Measurements from ENCODE around the gene PCDHGC4. TPM values are rescaled to one million over a fixed set of nuclear protein-coding genes. Genes with fewer than 3 reads are reported as not detected.

Gene PCDHGC4
- total RNA-seq, 1 donor from 2014 or later, result 5.8 TPM

DNA sequence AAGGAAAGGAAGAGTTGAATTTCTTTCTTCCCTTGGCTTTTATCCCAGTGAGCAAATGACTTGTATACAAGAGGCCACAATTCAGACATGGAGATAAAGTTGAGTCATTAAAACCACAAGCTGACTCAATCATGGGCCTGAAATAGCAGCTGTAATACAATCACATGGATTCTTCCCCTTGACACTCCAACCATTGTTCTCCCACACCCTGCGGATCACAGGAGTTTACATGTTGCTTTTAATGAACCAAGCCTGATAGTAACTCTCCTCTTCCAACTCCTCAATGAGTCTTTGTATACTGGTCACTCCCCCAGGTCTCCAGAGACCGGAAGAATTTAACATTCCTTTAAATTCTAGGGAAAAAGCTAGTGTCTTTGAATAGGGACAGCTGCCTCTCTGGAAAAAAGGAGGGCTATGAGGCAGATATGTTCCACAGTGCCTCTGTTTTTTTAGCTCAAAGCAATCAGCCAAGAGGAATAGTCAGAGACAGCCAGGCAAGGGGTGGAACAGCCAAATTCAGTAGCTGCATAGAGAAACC lies 36.5 kb downstream of the PCDHGC4 start:
- intact Hi-C loops (cut with DNase I), result loop anchor here (5.0 to 10.0 kb wide), 2 partner anchors 89 to 197 kb away; partner anchors contain the start of genes PCDHGA12 and TAF7
- DNase-seq (ENCODE audit: low spot score), result no peak

DNA sequence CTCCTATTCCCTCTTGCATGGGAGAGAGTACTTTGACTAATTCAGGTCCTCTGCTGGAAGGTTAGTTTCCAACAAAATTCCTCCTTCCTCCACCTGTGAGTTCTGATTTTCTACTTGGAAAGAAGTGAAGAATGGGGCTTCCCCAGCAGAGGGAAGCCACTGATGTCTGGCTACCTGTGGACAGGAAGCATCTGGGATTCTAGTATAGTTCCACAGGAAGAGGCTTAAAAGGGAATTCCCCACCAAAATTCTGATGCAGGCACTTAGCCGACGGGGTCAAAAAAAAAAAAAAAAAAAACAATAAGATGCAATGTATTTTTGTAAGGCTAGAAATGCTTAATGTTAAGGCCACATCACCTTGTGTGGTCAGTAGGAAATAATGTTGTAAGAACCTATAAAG lies 37.5 kb downstream of the PCDHGC4 start:
- intact Hi-C loops (cut with DNase I), result loop anchor here (5.0 to 10.0 kb wide), 2 partner anchors 90 to 198 kb away; partner anchors contain the start of genes PCDHGA12 and TAF7
- no peak for DNase-seq (ENCODE audit: low spot score)

DNA sequence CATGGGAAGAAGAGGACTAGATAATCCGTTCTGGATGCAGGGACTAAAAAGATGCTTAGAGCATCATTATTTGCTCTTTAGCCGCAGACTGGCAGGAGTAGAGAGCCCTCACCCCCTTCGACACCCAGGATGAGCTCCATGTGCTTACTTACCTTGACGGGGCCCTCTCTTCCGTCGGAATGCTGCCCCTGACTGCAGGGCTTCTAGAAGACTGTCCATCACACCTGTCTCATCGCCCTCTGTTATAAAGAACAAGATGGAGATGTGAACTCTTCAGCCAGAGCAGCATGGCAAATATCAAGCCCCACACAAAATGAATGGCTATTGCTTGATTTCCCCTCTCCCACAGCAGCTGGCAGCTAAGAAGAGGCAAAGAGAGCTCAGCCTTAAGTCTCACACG lies 39.2 kb downstream of the PCDHGC4 start:
- intact Hi-C loops (cut with DNase I), result loop anchor here (1.0 to 10.0 kb wide), 6 partner anchors 11 to 199 kb away; partner anchors contain the start of genes PCDHGA12, PCDHGB7 and TAF7
- DNase-seq (ENCODE audit: low spot score), result no peak

DNA sequence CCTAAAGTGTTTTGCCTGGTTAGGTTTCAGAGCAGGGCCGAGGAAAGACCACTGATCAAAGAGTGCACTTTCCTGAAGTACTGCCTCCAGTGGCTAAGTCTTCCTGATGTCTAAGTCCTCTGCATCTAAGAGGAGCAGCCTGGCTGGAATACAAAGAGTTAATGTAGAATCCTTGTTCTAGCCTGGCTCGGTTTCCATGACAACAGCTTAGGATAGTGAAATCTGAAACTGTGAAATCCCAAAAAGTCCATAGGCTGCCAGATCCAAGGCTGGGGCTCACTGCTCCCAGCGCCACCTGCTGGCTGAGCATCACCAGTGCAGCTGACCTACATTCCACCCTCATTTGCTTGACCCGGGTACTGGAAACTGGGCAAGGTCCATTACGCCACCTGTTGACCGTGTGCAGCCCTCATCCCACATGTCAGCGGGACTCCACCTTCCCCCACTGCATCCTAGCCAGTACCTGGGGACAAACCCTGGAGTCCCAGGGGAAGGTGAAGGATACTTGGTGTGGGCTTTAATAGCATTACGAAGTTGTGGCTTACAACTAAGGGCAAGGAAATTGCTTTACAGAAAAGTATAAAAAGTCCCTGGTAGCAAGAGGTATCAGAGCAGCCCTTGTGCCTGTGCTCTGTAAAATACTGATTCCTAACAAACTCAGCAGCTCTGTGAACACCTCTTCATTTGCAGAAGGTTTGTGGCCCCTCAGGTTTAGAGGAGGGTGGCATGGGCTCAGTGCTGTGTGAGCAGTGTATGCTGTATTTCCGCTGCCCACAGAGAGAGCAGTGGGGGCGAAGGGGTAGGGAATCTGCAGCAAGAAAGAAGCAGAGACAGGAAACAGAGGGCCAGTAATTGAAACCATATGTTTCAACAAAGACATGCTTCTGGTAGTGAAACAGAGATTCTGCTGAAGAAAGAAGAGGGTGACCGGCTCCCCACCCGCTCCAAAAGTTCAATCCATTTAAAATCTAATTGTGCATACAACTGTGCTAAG lies 40.1 kb downstream of the PCDHGC4 start:
- DNase-seq (ENCODE audit: low spot score), result peak; percentile 90
- intact Hi-C loops (cut with DNase I), result loop anchor here (1.0 to 10.0 kb wide), 6 partner anchors 12 to 200 kb away; partner anchors contain the start of genes PCDHGA12, PCDHGB7 and TAF7

DNA sequence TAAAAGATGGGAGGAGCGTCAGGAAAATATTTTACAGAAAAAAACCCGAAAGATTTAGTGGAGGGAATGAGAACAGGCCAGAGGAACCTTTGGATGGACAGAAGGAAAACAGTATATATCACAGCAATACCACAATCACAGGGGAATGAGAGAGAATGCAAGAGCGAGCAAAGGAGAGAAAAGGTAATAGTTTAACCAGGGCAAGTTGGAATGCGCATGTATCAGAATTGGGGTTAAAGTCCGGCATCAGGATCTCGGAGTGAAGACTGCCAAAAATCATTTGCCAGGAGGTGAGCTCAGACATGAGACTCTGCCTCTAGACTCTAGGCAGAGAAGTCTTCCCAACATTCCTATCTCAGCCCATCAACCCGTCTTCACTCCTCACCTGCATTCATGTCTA lies 40.8 kb downstream of the PCDHGC4 start:
- intact Hi-C loops (cut with DNase I), result loop anchor here (2.0 to 10.0 kb wide), 2 partner anchors 109 to 201 kb away; partner anchors contain the start of genes PCDHGB7 and TAF7

DNA sequence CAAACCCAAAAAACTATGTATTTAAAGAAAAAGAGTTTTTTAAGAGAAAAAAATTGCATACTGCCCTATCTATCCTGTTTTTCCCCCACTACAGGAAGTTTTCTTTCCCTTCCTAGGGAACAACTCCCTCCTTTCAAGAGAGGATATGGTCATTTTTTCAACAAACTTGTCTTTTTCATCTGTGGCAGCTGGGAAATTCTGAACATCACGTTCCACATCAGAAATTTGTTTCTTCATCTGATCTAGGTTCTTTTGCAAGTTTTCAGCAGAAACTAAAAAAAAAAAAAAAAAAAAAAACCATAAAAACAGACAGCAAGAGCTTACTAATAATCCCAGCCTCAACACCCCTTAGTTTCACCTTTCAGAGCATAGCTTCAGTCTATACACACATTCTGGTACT lies 42.6 kb downstream of the PCDHGC4 start:
- DNase-seq (ENCODE audit: low spot score), result no peak
- intact Hi-C loops (cut with DNase I), result loop anchor here (10.0 kb wide), 1 partner anchor 203 kb away; the partner anchor contains the start of gene TAF7

More for the DNA sequence above, 40.8 kb downstream of the PCDHGC4 start:
- no peak for DNase-seq (ENCODE audit: low spot score)

DNA sequence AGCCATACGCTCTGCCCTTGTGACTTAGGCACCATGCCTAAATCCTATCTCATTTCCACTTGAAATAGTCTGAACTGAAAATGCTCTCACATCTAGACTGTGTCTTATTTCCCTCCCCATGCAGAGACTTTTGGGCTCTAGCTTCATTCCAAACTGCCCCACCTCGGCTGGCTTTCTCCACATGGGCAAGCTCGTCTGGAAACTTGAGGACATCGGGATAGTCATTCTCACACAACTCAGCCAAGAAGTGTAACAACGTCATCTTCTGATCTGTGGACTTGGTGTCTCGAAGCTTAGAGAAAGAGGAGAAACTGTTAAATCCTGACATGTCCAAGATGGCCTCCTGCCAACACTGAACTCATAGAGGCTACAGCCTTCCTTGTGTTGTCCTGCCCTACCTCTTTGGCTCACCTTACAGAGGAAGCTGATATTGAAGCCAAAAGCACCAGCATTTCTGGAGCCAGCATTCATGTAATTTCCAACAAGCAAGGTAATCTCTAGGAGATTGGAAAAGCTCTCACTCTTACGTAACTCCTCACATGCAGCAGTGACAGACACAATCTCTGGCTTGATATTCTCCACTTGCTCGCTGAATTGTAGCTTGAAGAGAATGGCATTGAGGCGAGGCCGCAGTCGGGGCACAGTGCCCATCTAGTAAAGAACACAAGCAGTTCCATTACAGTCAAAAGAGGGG lies 43.6 kb downstream of the PCDHGC4 start:
- intact Hi-C loops (cut with DNase I), result loop anchor here (10.0 kb wide), 1 partner anchor 204 kb away; the partner anchor contains the start of gene TAF7

DNA sequence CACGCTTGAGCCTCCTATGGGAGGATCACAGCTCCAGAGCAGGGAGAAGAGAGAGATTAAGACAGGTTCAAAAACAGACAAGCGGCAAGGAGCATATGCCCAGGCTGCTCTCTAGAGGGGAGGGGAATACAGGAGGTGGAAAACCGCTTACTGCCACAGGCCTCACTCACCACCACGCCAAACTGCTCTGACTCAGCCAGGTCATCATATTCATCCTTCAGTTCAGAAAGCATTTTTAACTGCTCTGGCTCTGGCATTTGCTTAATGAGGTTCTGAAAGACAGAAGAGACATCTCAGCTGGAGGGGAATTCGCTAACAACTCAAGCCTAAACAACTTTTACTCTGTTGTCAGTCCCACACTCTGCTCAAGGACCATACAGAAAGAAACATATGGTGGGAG lies 44.2 kb downstream of the PCDHGC4 start:
- intact Hi-C loops (cut with DNase I), result loop anchor here (10.0 kb wide), 1 partner anchor 204 kb away; the partner anchor contains the start of gene TAF7
- no peak for DNase-seq (ENCODE audit: low spot score)

More for the DNA sequence above, 43.6 kb downstream of the PCDHGC4 start:
- no peak for DNase-seq (ENCODE audit: low spot score)

DNA sequence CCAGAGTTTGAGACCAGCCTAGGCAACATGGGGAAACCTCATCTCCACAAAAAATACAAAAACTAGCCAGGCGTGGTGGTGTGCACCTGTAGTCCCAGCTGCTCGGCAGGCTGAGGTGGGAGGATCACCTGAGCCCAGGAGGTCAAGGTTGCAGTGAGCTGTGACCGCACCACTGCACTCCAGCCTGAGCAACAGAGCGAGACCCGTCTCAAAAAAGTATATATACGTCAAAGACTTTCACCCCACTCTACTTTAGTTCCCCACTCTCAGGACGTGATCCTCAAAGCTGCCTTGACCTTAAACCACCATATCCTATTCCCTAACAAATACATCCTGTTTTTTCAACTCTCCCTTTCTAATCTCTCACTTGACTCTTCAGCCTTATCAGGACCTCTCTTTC lies 45.0 kb downstream of the PCDHGC4 start:
- DNase-seq (ENCODE audit: low spot score), result no peak
- intact Hi-C loops (cut with DNase I), result loop anchor here (10.0 kb wide), 1 partner anchor 205 kb away; the partner anchor contains the start of gene TAF7

DNA sequence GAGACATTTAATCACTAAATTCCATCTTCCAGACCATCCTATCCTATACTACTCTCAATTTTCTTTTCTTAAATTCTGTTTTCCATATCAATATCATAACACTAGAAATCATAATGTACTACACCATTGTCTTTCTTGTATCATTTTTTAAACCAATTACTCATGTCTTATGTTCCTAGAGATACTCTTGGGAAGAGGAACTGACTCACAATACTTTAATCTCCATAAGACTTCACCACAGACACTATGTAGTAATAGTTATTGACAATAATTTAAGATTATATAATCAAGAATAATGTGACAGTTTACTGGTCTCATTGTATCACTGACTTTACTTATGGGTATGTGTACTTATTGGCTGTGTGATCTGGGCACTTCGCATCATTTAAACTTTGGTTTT lies 47.9 kb downstream of the PCDHGC4 start:
- no peak for DNase-seq (ENCODE audit: low spot score)
- intact Hi-C loops (cut with DNase I), result no loop called here

DNA sequence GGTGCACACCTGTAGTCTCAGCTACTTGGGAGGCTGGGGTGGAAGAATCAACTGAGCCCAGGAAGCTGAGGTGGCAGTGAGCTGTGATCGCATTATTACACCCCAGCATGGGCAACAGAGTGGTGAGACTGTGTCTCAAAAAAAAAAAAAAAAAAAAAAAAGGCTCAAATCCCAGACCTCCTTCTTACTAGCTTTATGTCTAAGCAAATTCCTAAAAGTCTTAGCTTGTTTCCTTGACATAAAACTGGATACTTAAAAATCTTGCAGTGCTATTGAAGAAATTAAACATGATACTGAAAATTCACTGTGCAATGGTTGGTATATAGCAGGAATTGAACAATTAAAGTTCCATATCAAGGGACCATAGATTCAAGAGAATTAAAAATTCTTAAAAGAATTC lies 49.1 kb downstream of the PCDHGC4 start:
- intact Hi-C loops (cut with DNase I), result no loop called here
- DNase-seq (ENCODE audit: low spot score), result no peak

DNA sequence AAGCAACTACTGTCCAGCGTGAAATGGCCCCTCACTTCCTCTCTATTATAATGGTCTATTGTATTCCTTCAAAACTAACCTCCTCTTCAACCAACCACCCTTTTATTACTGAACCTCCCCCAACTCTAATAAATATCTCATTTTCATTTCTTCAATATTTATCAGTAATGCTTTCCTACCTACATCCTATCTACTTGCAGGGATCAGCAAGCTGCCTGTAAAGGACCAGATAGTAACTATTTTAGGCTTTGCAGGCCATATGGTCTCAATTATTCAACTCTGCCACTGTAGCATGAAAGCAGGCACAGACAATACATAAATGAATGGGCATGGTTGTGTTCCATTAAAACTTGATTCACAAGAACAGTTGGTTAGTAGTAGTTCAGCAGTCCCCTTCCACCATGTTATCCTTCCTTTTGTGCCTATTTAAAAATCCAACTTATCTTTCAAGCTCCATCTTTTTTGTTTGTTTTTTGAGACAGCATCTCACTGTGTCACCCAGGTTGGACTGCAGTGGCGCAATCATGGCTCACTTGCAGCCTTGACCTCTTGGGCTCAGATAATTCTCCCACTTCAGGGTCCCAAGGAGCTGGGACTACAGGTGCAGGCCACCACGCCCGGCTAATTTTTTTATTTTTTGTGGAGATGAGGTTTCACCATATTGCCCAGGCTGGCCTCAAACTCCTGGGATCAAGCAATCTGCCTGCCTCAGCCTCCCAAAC lies 49.8 kb downstream of the PCDHGC4 start:
- intact Hi-C loops (cut with DNase I), result no loop called here

More for the DNA sequence above, 49.8 kb downstream of the PCDHGC4 start:
- DNase-seq (ENCODE audit: low spot score), result no peak

Other genes starting within 250 kb of the PCDHGC4 start
- 9.9 TPM for gene PCDHB15, start 239.6 kb upstream of the PCDHGC4 start, total RNA-seq
- not detected for gene SLC25A2, start 181.0 kb upstream of the PCDHGC4 start, total RNA-seq
- gene TAF7, start 164.2 kb upstream of the PCDHGC4 start, total RNA-seq, result 116 TPM
- 4.6 TPM for gene PCDHGA1, start 154.5 kb upstream of the PCDHGC4 start, total RNA-seq
- gene PCDHGA2, start 146.3 kb upstream of the PCDHGC4 start, total RNA-seq, result 17.3 TPM
- 22.9 TPM for gene PCDHGA3, start 141.2 kb upstream of the PCDHGC4 start, total RNA-seq
- 12.6 TPM for gene PCDHGB1, start 134.9 kb upstream of the PCDHGC4 start, total RNA-seq
- 15.6 TPM for gene PCDHGA4, start 130.0 kb upstream of the PCDHGC4 start, total RNA-seq
- 16.2 TPM for gene PCDHGB2, start 125.0 kb upstream of the PCDHGC4 start, total RNA-seq
- gene PCDHGA5, start 120.9 kb upstream of the PCDHGC4 start, total RNA-seq, result 9.7 TPM
- 14.2 TPM for gene PCDHGB3, start 114.8 kb upstream of the PCDHGC4 start, total RNA-seq
- gene PCDHGA6, start 111.1 kb upstream of the PCDHGC4 start, total RNA-seq, result 11.5 TPM
- gene PCDHGA7, start 102.3 kb upstream of the PCDHGC4 start, total RNA-seq, result 11.8 TPM
- 12.5 TPM for gene PCDHGB4, start 97.3 kb upstream of the PCDHGC4 start, total RNA-seq
- 14.0 TPM for gene PCDHGA8, start 92.4 kb upstream of the PCDHGC4 start, total RNA-seq
- gene PCDHGB5, start 87.1 kb upstream of the PCDHGC4 start, total RNA-seq, result 13.9 TPM
- 9.6 TPM for gene PCDHGA9, start 82.3 kb upstream of the PCDHGC4 start, total RNA-seq
- 11.9 TPM for gene PCDHGB6, start 77.0 kb upstream of the PCDHGC4 start, total RNA-seq
- gene PCDHGA10, start 72.0 kb upstream of the PCDHGC4 start, total RNA-seq, result 11.0 TPM
- gene PCDHGB7, start 67.4 kb upstream of the PCDHGC4 start, total RNA-seq, result 16.4 TPM
- gene PCDHGA11, start 64.0 kb upstream of the PCDHGC4 start, total RNA-seq, result 9.6 TPM
- 10.3 TPM for gene PCDHGA12, start 54.5 kb upstream of the PCDHGC4 start, total RNA-seq
- gene PCDHGC3, start 9.1 kb upstream of the PCDHGC4 start, total RNA-seq, result 16.9 TPM
- gene PCDHGC5, start 4.1 kb downstream of the PCDHGC4 start, total RNA-seq, result 6.1 TPM
- 77.7 TPM for gene DIAPH1, start 134.0 kb downstream of the PCDHGC4 start, total RNA-seq
- 34.1 TPM for gene HDAC3, start 151.8 kb downstream of the PCDHGC4 start, total RNA-seq
- gene RELL2, start 152.0 kb downstream of the PCDHGC4 start, total RNA-seq, result 0.70 TPM
- 4.1 TPM for gene FCHSD1, start 166.4 kb downstream of the PCDHGC4 start, total RNA-seq
- 22.9 TPM for gene ARAP3, start 197.2 kb downstream of the PCDHGC4 start, total RNA-seq

Data from cardiac septum (tissue), 1 donor.